GM12872 (cell line): ENCODE data around the gene RNF41.

Experiments
- TF ChIP-seq, protein P1 (sequence below): IDR thresholded peaks from 3 replicates; pipeline ENCODE4 v1.5.1; 2011; ENCODE audit warnings: low read depth, mild to moderate bottlenecking, low read length, moderate library complexity; ENCODE audit not compliant: insufficient read depth

Gene RNF41

DNA sequence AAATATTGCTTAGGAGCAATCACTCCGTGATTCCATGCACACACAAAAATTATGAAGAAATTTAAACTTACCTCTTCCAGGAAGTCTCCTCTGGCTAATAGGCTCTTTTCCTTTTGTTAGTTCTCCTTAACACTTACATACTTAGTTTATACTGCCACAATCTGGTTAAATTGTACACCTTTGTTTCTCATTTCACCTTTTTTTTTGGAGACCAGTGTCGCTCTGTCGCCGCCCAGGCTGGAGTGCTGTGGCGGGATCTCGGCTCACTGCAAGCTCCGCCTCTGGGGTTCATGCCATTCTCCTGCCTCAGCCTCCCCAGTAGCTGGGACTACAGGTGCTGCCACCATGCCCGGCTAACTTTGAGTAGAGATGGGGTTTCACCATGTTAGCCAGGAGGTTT lies 38.7 kb upstream of the RNF41 start:
- TF ChIP-seq, protein P1, sequence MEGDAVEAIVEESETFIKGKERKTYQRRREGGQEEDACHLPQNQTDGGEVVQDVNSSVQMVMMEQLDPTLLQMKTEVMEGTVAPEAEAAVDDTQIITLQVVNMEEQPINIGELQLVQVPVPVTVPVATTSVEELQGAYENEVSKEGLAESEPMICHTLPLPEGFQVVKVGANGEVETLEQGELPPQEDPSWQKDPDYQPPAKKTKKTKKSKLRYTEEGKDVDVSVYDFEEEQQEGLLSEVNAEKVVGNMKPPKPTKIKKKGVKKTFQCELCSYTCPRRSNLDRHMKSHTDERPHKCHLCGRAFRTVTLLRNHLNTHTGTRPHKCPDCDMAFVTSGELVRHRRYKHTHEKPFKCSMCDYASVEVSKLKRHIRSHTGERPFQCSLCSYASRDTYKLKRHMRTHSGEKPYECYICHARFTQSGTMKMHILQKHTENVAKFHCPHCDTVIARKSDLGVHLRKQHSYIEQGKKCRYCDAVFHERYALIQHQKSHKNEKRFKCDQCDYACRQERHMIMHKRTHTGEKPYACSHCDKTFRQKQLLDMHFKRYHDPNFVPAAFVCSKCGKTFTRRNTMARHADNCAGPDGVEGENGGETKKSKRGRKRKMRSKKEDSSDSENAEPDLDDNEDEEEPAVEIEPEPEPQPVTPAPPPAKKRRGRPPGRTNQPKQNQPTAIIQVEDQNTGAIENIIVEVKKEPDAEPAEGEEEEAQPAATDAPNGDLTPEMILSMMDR, result no peak

GRCh38 chr12:56258820-56259183 lies 37.1 kb upstream of the RNF41 start:
- TF ChIP-seq, protein P1, result no peak

DNA sequence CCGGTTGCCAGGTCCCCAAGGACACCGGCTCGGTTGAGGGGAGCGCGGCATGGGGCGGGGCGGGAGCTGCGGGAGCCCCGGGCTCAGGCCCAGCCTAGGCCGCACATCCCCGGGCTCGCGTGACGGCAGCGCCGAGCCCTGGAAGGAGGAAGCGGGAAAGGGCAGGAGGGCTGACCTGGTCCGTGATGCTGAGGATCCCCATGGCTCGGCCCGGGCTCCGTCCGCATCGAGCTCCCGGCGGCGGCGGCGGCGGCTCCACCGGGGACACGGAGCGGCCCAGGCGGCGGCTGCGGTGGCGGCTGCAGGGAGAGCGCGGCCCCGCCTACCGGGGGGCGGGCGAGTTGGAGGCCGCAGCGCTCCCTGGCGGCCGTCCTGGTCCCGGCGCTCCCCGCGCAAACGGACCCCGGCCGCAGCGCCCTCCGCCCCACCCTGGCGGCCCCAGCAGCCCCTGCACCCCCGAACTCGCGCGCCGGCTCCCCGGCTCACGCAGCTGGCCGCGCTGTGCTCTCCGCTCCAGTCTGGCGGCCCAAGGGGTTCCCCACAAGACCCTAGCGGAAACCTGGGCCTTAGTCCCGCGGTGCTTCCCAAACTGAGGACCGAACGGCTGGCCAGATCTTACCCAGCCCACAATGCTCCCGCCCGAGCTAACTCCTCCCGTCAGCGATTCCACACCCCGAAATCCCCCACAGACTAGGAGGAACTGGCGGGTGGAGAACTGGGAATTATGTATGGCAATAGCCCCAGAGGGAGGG lies 36.5 kb upstream of the RNF41 start, which contains the start of gene ANKRD52:
TSS of gene ANKRD52 (minus strand) at position 317 of the 752 bp plus-strand sequence. CDS start at position 202, 115 bp downstream.
- TF ChIP-seq, protein P1, result peak; percentile 56; the same call in 2 of the 3 replicates

DNA sequence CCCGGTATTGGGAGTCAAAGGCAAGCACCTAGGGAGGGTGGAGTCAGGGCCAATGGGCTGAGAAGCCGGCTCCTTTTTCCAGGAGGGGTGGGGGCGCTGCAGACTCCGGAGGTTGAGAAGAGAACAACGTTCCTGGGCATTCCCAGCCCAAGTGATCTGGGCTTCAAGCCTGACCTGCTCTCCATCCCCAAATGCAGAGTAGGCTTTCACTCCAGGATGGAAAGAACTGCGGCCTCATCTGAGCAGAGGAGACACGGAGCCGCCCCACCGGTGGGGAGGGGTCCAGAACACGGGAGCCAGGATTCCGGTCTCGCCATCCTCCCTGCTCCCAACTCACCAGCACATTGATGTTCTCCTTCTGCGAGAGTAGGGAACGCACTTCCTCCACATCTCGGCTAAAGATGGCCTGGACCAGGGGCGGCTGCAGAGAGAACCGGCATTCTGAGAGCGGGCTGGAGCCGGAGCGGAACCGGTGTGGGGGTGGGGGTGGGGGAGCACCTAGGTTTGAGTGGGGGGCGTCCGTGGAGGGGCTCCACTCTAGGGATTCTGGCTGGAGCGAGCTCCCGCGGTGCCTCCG lies 35.9 kb upstream of the RNF41 start:
- TF ChIP-seq, protein P1, result peak; percentile 28; the same call in 1 of the 3 replicates

DNA sequence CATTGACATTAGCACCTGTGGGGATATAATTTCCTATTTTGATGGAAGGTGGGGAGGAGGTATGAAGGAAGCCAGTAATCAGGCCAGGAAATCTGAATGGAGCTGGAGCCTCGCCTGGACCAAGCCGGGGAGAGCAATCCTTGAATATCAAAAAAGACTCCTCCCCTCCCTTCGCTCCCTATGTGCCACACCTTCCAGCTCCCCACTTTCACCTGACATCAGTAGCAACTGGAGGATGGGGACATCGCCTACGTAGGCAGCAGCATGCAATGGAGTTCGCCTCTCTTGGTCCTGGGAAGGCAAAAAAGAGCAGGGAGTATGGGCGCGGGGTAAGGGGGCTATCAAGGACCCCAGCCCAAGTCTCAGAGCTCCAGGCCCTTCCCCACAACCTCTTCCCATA lies 35.3 kb upstream of the RNF41 start:
- TF ChIP-seq, protein P1, result no peak

DNA sequence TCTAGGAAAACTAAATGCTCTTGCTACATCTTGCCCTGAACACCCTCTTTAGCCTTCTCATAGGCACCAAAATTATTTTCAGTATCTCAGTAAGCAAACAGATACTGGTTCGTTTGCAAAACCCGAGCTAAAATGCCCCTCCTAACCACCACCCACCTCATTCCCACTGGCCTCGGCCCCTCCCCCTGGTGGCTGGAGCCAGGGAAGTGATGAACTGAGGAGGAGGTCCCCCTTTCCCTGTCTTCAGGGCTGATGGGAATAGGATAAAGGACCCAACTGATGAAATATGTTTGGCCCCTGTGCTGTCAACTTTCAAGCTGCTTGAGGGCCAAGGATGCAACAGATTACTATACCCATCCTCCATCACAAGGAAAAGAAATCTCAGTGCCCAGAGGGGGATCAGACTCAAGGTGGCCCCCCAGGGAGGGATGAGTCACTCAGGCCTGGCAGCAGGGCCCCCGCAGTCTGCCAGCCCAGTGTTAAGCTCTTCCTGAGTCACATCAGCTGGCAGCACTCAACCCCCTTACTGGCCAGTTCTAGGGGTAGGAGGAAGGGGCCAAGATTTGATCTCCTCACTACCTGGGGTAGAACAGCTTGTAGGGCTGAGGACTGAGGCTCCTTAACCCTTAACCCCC lies 34.7 kb upstream of the RNF41 start:
- TF ChIP-seq, protein P1, result no peak

GRCh38 chr12:56255671-56256070 lies 33.9 kb upstream of the RNF41 start:
- TF ChIP-seq, protein P1, result no peak
